NB4 (cell line): ENCODE measurements around the gene ZNF132.

Experiments used
- CTCF ChIP-seq: IDR thresholded peaks from one replicate; pipeline ENCODE4 v1.5.1; 2012; ENCODE audit warnings: low read depth, low read length
- MAX ChIP-seq: IDR thresholded peaks from 2 replicates; pipeline ENCODE4 v1.6.1; 2011; ENCODE audit warnings: low read depth, low read length
- MYC ChIP-seq: IDR thresholded peaks from 2 replicates; pipeline ENCODE4 v1.6.1; 2011; ENCODE audit warnings: low read depth, low read length
- POLR2A ChIP-seq: IDR thresholded peaks from 2 replicates; pipeline ENCODE4 v1.6.1; 2011; ENCODE audit warnings: mild to moderate bottlenecking; ENCODE audit not compliant: insufficient read length; ENCODE audit errors: extremely low read depth

DNA sequence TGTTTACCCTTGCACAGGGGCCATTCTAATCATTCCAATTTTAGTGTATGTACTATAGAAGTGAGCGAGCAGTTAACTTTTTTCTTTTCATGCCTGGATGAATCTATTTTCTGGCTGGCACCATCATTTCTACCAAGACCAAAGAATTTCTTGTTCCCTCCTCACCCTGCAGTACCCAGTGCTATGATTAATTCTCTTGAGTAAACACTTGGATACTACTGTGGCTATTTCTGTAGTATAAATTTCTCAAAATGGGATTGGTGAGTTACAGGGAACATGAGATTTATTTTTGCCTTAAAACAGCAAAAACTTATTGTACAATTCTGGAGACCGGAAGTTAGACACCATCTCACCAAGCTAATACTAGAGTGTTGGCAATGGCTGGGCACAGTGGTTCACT, 43.8 kb upstream of the ZNF132 start:
- no peak for TF ChIP-seq CTCF
- no peak for TF ChIP-seq POLR2A
- no peak for TF ChIP-seq MAX
- TF ChIP-seq MYC, result no peak
